CD4-positive, alpha-beta T cell (primary cell): ENCODE data around the gene GALR3. TPM values are rescaled to one million over a fixed set of nuclear protein-coding genes. Genes with fewer than 3 reads are reported as not detected.

Experiments used
- ATAC-seq: fragments of 200-7000 bp; cut with Tn5 transposase; one replicate; pipeline ENCODE4 v1.10.0; 2022; ENCODE audit warnings: mild to moderate bottlenecking; ENCODE audit not compliant: poor library complexity
- CTCF ChIA-PET: fragments of 350-600 bp; sonication (Branson Sonifier 250); formaldehyde crosslinking; loops from one replicate; lab custom pipeline; 2021; ENCODE audit warnings: antibody characterized with exemption, inconsistent platforms; lab: Charles Lee
- POLR2A ChIA-PET: fragments of 350-600 bp; sonication (Branson Sonifier 250); formaldehyde crosslinking; loops from one replicate; lab custom pipeline; 2021; ENCODE audit warnings: antibody characterized with exemption, inconsistent platforms; lab: Charles Lee
- DNase-seq, 14 experiments: peaks; one replicate each; pipeline ENCODE4 v3.0.0-alpha.2; 2013 to 2020; ENCODE audit warnings: mixed read lengths in 2 of 14
- H3K27ac ChIP-seq, 2 donors: one replicate each; pipeline versions ENCODE4 v1.5.1 to v1.7.0; 2013; ENCODE audit warnings: low read length in 2 of 2, low read depth in 1 of 2, mild to moderate bottlenecking in 1 of 2
- H3K27me3 ChIP-seq, 2 experiments: 1 replicate in 1 of 2; 2 replicates in 1 of 2; pipeline versions ENCODE4 v1.6.1 to v1.7.0; 2013; ENCODE audit warnings: low read length in 2 of 2, control low read depth in 1 of 2, mild to moderate bottlenecking in 1 of 2, moderate library complexity in 1 of 2; ENCODE audit not compliant: insufficient read depth in 2 of 2, control insufficient read depth in 1 of 2
- H3K36me3 ChIP-seq: one replicate; pipeline ENCODE4 v1.6.1; 2013; ENCODE audit warnings: low read length, control low read depth; ENCODE audit not compliant: insufficient read depth
- H3K4me1 ChIP-seq: one replicate; pipeline ENCODE4 v1.6.1; 2013; ENCODE audit warnings: low read length, control low read depth; ENCODE audit not compliant: insufficient read depth
- H3K4me3 ChIP-seq: one replicate; pipeline ENCODE4 v1.5.1; 2013; ENCODE audit warnings: mild to moderate bottlenecking, low read length, moderate library complexity
- H3K9me3 ChIP-seq, 2 experiments: 1 replicate in 1 of 2; 2 replicates in 1 of 2; pipeline versions ENCODE4 v1.6.1 to v1.7.0; 2013; ENCODE audit warnings: low read length in 2 of 2, mild to moderate bottlenecking in 2 of 2, control low read depth in 1 of 2, moderate library complexity in 1 of 2; ENCODE audit not compliant: control insufficient read depth in 1 of 2, insufficient read depth in 1 of 2
- H3K27ac Mint-ChIP-seq: one replicate; pipeline ENCODE4 v1.8.0; 2020; ENCODE audit warnings: mixed read lengths
- H3K27me3 Mint-ChIP-seq: one replicate; pipeline ENCODE4 v1.8.0; 2021; ENCODE audit warnings: mixed read lengths
- H3K36me3 Mint-ChIP-seq: one replicate; pipeline ENCODE4 v1.8.0; 2021; ENCODE audit warnings: low read depth, mixed read lengths
- H3K4me1 Mint-ChIP-seq: one replicate; pipeline ENCODE4 v1.8.0; 2021; ENCODE audit warnings: low read depth, mixed read lengths
- H3K4me3 Mint-ChIP-seq: one replicate; pipeline ENCODE4 v1.8.0; 2020; ENCODE audit warnings: mild to moderate bottlenecking, mixed read lengths
- H3K9me3 Mint-ChIP-seq: one replicate; pipeline ENCODE4 v1.8.0; 2020; ENCODE audit warnings: mixed read lengths
- intact Hi-C, 2 experiments: fragments of 100-400 bp; cut with DNase I in 1 of 2; cut with micrococcal nuclease in 1 of 2; formaldehyde crosslinking; loops; one replicate each; pipeline versions ENCODE4 v1.15.1 to v1.9.0; 2023 to 2025; cut with DNase I, micrococcal nuclease
- polyA plus RNA-seq, 2 donors: library from polyadenylated mRNA; unstranded; fragments of 120-200 nt; gene quantifications; one replicate each; pipeline ENCODE4 v1.2.1, GENCODE V29; 2013
- total RNA-seq, 174 experiments: library from RNA in 2 of 174; stranded (reverse) in 2 of 174; gene quantifications; one replicate each; pipeline ENCODE4 v1.2.3 and lab custom pipeline; 2021 to 2026
- TF ChIP-seq, protein P1 (sequence below): fragments of 200-600 bp; IDR thresholded peaks from one replicate; pipeline ENCODE4 v1.8.0; 2022; ENCODE audit warnings: antibody characterized with exemption, mild to moderate bottlenecking

Gene GALR3
- total RNA-seq (not detected), total RNA-seq (lab: John Stamatoyannopoulos, UW) (0 to 0.23 (median 0) reads per million in 172 experiments)
- not detected for polyA plus RNA-seq (2013, experiment 1 of 2)
- polyA plus RNA-seq (2013, experiment 2 of 2), result not detected

GRCh38 chr22:37823134-37823985 is at the start of gene GALR3:
Gene GALR3, plus strand, starts transcription at chr22:37823382. Its CDS starts 25 bp downstream, at chr22:37823407.
- Mint-ChIP-seq H3K27me3 (peaks cover 40% of the 10 kb centered on the region), H3K4me1 (no peaks in the 10 kb centered on the region), H3K36me3 (peaks cover 4% of the 10 kb centered on the region), H3K27ac (no peak within 1 kb of the TSS), H3K4me3 (peak within 1 kb of the TSS; percentile 42), H3K9me3 (no peaks in the 10 kb centered on the region)
- ChIA-PET CTCF (no interaction called here), POLR2A (interaction anchor here (1.0 kb wide), 1 partner anchor 21 kb away, joined by 3 read pairs; the partner anchor contains the start of gene ANKRD54)
- Histone ChIP-seq H3K36me3 (no peaks in the 10 kb centered on the region), H3K27ac (no peak within 1 kb of the TSS), H3K4me1 (peaks cover 12% of the 10 kb centered on the region), H3K9me3 (no peaks in the 10 kb centered on the region), H3K4me3 (no peak within 1 kb of the TSS), H3K27me3 (peaks cover 9% of the 10 kb centered on the region in 2 experiments)
- DNase-seq, result no peak
- no peak for ATAC-seq
- TF ChIP-seq, protein P1, sequence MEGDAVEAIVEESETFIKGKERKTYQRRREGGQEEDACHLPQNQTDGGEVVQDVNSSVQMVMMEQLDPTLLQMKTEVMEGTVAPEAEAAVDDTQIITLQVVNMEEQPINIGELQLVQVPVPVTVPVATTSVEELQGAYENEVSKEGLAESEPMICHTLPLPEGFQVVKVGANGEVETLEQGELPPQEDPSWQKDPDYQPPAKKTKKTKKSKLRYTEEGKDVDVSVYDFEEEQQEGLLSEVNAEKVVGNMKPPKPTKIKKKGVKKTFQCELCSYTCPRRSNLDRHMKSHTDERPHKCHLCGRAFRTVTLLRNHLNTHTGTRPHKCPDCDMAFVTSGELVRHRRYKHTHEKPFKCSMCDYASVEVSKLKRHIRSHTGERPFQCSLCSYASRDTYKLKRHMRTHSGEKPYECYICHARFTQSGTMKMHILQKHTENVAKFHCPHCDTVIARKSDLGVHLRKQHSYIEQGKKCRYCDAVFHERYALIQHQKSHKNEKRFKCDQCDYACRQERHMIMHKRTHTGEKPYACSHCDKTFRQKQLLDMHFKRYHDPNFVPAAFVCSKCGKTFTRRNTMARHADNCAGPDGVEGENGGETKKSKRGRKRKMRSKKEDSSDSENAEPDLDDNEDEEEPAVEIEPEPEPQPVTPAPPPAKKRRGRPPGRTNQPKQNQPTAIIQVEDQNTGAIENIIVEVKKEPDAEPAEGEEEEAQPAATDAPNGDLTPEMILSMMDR, result no peak
- intact Hi-C loops, result no loop called here

DNA sequence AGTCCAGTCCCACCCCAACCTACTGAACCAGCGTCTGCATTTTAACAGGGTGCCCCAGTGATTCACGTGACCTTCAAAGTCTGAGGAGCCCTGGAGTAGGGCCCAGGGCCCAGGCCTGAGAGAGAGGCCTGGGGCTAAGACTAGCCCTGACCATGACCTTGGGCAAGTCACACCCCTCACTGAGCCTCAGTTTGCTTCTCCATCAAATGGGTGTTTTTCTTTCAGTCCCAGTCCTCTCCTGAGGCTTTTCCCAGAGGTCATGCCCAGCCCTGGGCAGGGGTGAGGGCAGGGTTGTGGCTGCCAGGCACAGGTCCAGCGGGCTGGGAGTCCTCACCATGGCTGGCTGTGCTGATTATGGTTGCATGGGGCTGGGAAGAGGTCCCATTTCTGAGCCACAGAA is 48.5 kb upstream of the GALR3 start:
- Mint-ChIP-seq H3K4me1 (no peaks in the 10 kb centered on the region), H3K27me3 (no peaks in the 10 kb centered on the region), H3K9me3 (no peaks in the 10 kb centered on the region), H3K36me3 (peaks cover 21% of the 10 kb centered on the region), H3K4me3 (no peak overlapping the region), H3K27ac (no peak overlapping the region)
- ChIA-PET CTCF (no interaction called here), POLR2A (no interaction called here)
- Histone ChIP-seq H3K9me3 (no peaks in the 10 kb centered on the region), H3K4me3 (no peak overlapping the region), H3K27ac (no peak overlapping the region), H3K27me3 (no peaks in the 10 kb centered on the region), H3K4me1 (no peaks in the 10 kb centered on the region), H3K36me3 (peaks cover 24% of the 10 kb centered on the region)
- TF ChIP-seq, protein P1, result no peak
- intact Hi-C loops, result no loop called here
- DNase-seq (no peak), ATAC-seq (no peak)

DNA sequence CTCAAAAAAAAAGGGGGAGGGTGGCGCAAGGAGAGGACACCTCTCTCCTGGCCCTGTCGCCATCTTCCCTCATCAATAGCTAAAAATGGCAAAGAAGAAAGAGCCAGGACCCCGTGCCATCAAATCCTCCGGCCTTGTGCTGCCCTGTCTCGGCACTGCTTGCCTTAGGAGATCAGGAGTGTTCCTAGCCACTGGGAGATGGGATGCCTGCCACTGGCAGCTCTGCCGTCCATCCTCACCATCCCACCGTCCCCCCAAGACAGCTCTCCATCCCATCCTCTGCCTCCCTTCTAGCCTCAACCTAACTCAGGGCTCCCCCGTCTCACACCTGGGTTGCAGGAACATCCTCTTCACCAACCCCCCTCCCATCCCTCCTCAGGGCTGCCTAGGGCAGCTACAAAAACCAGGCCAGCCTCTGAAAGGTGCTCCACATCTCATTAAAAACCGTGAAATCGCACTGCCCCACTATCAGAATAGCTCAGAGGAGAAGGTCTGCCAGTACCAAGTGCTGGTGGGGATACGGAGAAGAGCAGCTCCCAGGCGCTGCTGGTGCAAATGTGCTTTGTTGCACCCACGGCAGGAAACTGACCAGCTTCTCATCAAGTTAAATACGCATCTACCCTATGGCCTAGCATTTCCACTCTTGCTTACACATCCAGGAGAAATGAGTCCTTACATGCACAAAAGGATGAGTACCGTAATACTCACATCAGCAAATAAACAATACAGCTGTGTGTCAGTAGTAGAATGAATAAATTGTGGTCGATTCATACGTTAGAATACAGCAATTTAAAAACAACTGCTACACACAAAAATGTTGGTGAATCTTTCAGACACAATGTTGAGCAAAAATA is 47.2 kb upstream of the GALR3 start:
- POLR2A ChIA-PET, result no interaction called here

More for the DNA sequence above, 47.2 kb upstream of the GALR3 start:
- Histone ChIP-seq H3K9me3 (no peaks in the 10 kb centered on the region), H3K4me3 (no peak overlapping the region), H3K27me3 (no peaks in the 10 kb centered on the region), H3K36me3 (peaks cover 23% of the 10 kb centered on the region), H3K27ac (no peak overlapping the region), H3K4me1 (no peaks in the 10 kb centered on the region)
- no peak overlapping the region for H3K27ac Mint-ChIP-seq
- no peaks in the 10 kb centered on the region for H3K27me3 Mint-ChIP-seq
- ATAC-seq (no peak), DNase-seq (no peak)
- CTCF ChIA-PET, result no interaction called here
- H3K4me1 Mint-ChIP-seq, result no peaks in the 10 kb centered on the region
- H3K9me3 Mint-ChIP-seq, result no peaks in the 10 kb centered on the region
- TF ChIP-seq, protein P1, result no peak
- H3K36me3 Mint-ChIP-seq, result peaks cover 21% of the 10 kb centered on the region
- intact Hi-C loops, result no loop called here
- H3K4me3 Mint-ChIP-seq, result no peak overlapping the region
